ENCODE measurements around the gene SAMD4A.

SAMD4A gene

GRCh38 chr14:54794159-54794558, 227.2 kb downstream of the SAMD4A start:
- no peak for DNase-seq (ENCODE audit: low read depth in 1 of 2, low spot score in 1 of 2)
- no peak for TF ChIP-seq CTCF (IDR thresholded peaks at IDR 0.05; ENCODE audit: insufficient read depth, low read length)
- no peak for TF ChIP-seq REST (IDR thresholded peaks at IDR 0.05; ENCODE audit: insufficient replicate concordance, low read depth)
- TF ChIP-seq SPI1 (IDR thresholded peaks at IDR 0.05; ENCODE audit: borderline replicate concordance, low read depth), result no peak
- TF ChIP-seq GABPA (IDR thresholded peaks at IDR 0.05; ENCODE audit: low read depth), result no peak
- TF ChIP-seq POLR2AphosphoS5 (IDR thresholded peaks at IDR 0.05; ENCODE audit: low read depth), result no peak
- H3K27me3 ChIP-seq (ENCODE audit: insufficient read depth, poor library complexity, severe bottlenecking), result no peaks in the 10 kb centered on the region
- H3K27ac ChIP-seq (replicated peaks), result no peak overlapping the region
- no peak overlapping the region for H3K4me3 ChIP-seq (replicated peaks; ENCODE audit: insufficient read depth, low read length)

- Histone ChIP-seq H3K27ac (replicated peaks) (no peak overlapping the region), H3K4me3 (replicated peaks; ENCODE audit: insufficient read depth, low read length) (no peak overlapping the region), H3K27me3 (ENCODE audit: insufficient read depth, poor library complexity, severe bottlenecking) (no peaks in the 10 kb centered on the region)
- DNase-seq (ENCODE audit: low read depth in 1 of 2, low spot score in 1 of 2), result no peak
- TF ChIP-seq POLR2AphosphoS5 (IDR thresholded peaks at IDR 0.05; ENCODE audit: low read depth) (no peak), SPI1 (IDR thresholded peaks at IDR 0.05; ENCODE audit: borderline replicate concordance, low read depth) (no peak), CTCF (IDR thresholded peaks at IDR 0.05; ENCODE audit: insufficient read depth, low read length) (no peak), REST (IDR thresholded peaks at IDR 0.05; ENCODE audit: insufficient replicate concordance, low read depth) (no peak), GABPA (IDR thresholded peaks at IDR 0.05; ENCODE audit: low read depth) (no peak)
Observed at GRCh38 chr14:54794796-54795195, 227.9 kb downstream of the SAMD4A start.

- Histone ChIP-seq H3K27me3 (ENCODE audit: insufficient read depth, poor library complexity, severe bottlenecking) (peaks cover 4% of the 10 kb centered on the region), H3K27ac (replicated peaks) (no peak overlapping the region), H3K4me3 (replicated peaks; ENCODE audit: insufficient read depth, low read length) (no peak overlapping the region)
- TF ChIP-seq SPI1 (IDR thresholded peaks at IDR 0.05; ENCODE audit: borderline replicate concordance, low read depth), result no peak
- no peak for TF ChIP-seq POLR2AphosphoS5 (IDR thresholded peaks at IDR 0.05; ENCODE audit: low read depth)
- TF ChIP-seq CTCF (IDR thresholded peaks at IDR 0.05; ENCODE audit: insufficient read depth, low read length), result no peak
- no peak for DNase-seq (ENCODE audit: low read depth in 1 of 2, low spot score in 1 of 2)
Observed at GRCh38 chr14:54796961-54797360, 230.0 kb downstream of the SAMD4A start.

- H3K27me3 ChIP-seq (ENCODE audit: insufficient read depth, poor library complexity, severe bottlenecking), result peaks cover 4% of the 10 kb centered on the region
Observed at GRCh38 chr14:54797556-54797955, 230.6 kb downstream of the SAMD4A start.

More at GRCh38 chr14:54797556-54797955, 230.6 kb downstream of the SAMD4A start:
- TF ChIP-seq POLR2AphosphoS5 (IDR thresholded peaks at IDR 0.05; ENCODE audit: low read depth) (no peak), CTCF (IDR thresholded peaks at IDR 0.05; ENCODE audit: insufficient read depth, low read length) (no peak), REST (IDR thresholded peaks at IDR 0.05; ENCODE audit: insufficient replicate concordance, low read depth) (no peak), GABPA (IDR thresholded peaks at IDR 0.05; ENCODE audit: low read depth) (no peak), SPI1 (IDR thresholded peaks at IDR 0.05; ENCODE audit: borderline replicate concordance, low read depth) (no peak)
- H3K27ac ChIP-seq (replicated peaks), result no peak overlapping the region
- DNase-seq (ENCODE audit: low read depth in 1 of 2, low spot score in 1 of 2), result no peak
- no peak overlapping the region for H3K4me3 ChIP-seq (replicated peaks; ENCODE audit: insufficient read depth, low read length)

Measured in HL-60 (cell line).